Esophagus muscularis mucosa (tissue), 4 donors: ENCODE measurements around the gene RAB4A.

Source experiments
- CTCF ChIP-seq, 3 experiments: fragments of 200-600 bp in 2 of 3; fragments of 450-650 bp in 1 of 3; sonication (generic) in 2 of 3; IDR thresholded peaks; one replicate each; pipeline ENCODE4 v1.5.1; 2017 to 2019; ENCODE audit warnings: antibody characterized with exemption in 3 of 3, mild to moderate bottlenecking in 2 of 3, moderate library complexity in 1 of 3
- EP300 ChIP-seq: sonication (generic); formaldehyde crosslinking; IDR thresholded peaks from one replicate; pipeline ENCODE4 v1.6.1; 2017; ENCODE audit warnings: antibody characterized with exemption
- POLR2A ChIP-seq: fragments of 450-650 bp; IDR thresholded peaks from one replicate; pipeline ENCODE4 v1.6.1; 2017; ENCODE audit warnings: antibody characterized with exemption, moderate library complexity, mild to moderate bottlenecking, low read depth
- POLR2AphosphoS5 ChIP-seq, 2 donors: sonication (generic); formaldehyde crosslinking; IDR thresholded peaks; one replicate each; pipeline ENCODE4 v1.6.1; 2017; ENCODE audit warnings: antibody characterized with exemption in 2 of 2

DNA sequence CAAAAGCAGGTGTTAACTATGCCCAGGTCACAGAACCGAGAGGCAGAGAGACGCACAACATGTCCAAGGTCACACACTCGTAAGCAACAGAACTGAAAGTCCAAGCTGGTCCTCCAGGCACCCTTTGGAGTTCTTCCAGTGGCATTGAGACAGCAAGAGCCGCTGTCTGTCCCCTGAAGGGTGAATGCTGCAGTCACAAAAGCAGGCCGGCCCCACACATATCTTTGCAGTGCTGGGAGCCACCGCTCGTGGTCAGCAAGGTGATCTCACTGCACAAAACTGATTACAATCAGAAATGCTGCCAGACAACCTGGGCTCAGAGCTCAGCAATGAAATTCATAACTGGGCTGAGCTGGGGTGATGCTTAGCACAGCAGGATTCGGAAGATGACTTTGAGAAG, 47.4 kb upstream of the RAB4A start:
- TF ChIP-seq CTCF (IDR thresholded peaks at IDR 0.05) (no peak), POLR2A (no peak), POLR2AphosphoS5 (IDR thresholded peaks at IDR 0.05) (no peak), EP300 (no peak)
